Measurements from ENCODE around the gene FBXO17.

GRCh38 chr19:38945562-38946228 lies 29.8 kb downstream of the FBXO17 start:
- TF ChIP-seq, protein P1, sequence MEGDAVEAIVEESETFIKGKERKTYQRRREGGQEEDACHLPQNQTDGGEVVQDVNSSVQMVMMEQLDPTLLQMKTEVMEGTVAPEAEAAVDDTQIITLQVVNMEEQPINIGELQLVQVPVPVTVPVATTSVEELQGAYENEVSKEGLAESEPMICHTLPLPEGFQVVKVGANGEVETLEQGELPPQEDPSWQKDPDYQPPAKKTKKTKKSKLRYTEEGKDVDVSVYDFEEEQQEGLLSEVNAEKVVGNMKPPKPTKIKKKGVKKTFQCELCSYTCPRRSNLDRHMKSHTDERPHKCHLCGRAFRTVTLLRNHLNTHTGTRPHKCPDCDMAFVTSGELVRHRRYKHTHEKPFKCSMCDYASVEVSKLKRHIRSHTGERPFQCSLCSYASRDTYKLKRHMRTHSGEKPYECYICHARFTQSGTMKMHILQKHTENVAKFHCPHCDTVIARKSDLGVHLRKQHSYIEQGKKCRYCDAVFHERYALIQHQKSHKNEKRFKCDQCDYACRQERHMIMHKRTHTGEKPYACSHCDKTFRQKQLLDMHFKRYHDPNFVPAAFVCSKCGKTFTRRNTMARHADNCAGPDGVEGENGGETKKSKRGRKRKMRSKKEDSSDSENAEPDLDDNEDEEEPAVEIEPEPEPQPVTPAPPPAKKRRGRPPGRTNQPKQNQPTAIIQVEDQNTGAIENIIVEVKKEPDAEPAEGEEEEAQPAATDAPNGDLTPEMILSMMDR (IDR thresholded peaks at IDR 0.05) = no peak
- no peak for TF ChIP-seq POLR2A (IDR thresholded peaks at IDR 0.05)
